Right forelimb (tissue), 1 donor: ENCODE data around the gene CFAP161.

ENCODE experiments used
- DNase-seq: peaks from one replicate; pipeline ENCODE4 v3.0.0-alpha.2; 2018

Gene CFAP161, protein sequence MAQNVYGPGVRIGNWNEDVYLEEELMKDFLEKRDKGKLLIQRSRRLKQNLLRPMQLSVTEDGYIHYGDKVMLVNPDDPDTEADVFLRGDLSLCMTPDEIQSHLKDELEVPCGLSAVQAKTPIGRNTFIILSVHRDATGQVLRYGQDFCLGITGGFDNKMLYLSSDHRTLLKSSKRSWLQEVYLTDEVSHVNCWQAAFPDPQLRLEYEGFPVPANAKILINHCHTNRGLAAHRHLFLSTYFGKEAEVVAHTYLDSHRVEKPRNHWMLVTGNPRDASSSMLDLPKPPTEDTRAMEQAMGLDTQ

DNA sequence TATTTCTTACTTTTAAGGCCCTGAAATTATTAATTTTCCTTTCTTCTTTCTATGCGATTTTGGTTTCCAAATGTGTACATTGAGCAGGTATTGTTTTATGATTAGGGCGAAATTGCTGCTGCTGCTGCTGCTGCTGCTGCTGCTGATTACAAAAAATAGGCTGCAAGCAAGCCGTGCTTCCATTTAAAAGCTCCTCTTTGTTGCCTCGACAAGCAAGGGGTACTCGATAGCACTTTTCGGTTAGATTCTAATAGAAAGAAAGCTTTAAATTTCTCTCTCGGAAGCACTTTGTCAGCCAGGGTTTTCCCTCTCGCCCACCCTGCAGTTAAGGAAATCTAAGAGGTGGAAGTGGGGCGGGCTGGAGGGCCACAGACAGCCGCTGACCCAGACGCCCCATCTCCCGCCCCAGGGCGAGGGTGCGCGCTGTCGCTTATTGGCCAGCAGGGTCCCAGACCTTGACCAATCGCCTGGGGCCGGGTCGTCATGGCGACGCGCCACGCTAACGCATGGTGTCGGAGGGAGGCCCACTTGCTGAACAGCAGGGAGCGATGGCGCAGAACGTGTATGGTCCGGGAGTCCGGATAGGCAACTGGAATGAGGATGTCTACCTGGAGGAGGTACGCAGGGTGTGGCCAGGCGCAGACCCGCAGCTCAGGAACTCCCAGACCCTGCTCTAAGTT is at the start of gene CFAP161:
CFAP161 (plus strand) TSS at position 489 of the 680 bp plus-strand sequence; CDS start at position 549, 60 bp downstream.
- peak; percentile 89 for DNase-seq

DNA sequence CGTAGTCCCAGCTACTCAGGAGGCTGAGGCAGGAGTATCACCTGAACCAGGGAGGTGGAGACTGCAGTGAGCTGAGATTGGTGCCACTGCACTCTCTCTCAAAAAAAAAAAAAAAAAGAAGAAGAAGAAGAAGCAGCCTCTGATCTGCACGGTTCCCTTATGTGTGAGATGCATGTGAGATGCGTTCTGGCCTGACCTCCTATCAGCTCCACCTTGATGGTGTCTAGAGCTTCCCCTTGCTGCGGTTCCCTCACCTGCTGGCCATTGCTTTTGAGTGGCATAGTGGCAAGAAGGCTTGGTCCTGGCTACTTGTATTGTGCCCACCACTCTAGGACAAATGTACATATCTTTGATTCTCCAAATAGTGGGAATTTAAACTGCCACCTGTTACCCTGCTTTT is 49.4 kb upstream of the CFAP161 start:
- no peak for DNase-seq

DNA sequence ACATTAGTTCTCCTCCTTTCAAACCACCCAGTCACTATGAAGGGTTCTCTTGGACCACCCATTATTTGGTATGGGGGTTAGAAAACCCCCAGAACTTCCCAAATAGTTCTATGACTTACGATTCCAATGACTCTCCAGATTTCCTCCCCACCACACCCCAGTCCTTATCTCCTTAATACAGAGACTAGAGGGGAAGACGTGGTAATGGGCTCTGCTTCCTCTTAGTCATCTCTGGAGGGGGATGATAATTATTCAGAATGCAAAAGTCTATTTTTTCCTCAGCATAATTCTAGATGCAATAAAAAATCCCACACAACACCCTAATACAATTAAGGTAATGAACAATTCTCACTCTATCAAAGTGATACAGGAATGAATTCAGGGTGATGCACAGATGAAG is 48.9 kb upstream of the CFAP161 start:
- DNase-seq, result no peak

DNA sequence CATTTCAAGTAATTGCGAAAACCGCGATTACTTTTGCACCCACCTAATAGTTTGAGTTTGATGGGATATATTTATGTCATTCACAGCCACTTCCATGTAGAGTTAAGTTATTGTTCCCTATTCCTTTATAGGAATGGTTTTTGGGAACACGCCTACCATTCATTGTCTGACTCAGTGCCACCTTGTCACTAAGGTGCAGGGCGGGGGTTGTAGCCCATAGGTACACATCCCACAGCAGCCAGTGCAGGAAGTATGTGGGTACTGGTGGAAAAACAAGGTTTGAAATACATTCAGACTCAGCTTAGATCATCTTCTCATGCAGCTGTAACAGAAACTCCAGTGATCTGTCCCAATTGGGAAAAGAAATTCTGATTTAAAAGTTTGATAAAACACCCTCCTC is 48.2 kb upstream of the CFAP161 start:
- no peak for DNase-seq

DNA sequence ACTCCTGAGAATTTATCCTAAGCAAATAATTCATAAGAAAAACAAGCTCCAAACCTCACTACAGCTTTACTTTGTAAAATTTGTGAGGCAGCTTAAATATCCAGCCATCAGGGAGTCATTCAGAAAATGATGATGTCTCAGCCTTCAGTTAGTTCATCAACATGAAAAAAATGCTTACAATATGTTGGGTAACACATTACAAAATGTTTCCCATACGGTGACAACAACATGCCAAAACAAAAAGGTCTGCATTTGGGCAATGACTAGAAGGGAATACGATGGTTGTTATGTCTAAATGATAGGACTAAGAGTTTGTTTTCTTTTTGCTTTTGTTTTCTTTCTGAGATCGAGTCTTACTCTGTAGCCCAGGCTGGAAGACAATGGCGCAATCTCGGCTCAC is 47.0 kb upstream of the CFAP161 start:
- no peak for DNase-seq

DNA sequence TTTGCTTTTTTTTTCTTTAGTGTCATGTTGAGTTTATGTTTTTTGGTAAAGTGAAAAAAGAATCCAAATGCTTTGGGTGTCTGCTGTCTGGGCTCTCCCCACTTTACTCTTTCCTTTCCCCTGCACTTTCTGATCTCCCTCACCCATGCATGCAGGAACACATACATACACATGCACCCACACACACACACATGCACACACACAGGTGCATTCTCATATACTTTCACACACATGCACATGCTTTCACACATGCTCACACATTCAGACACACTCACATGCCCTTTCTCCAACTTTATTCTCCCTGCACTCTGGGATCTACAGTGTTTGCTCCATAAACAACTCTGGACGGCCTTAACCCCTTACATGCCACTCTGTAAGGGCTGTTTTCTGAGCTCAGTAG is 46.4 kb upstream of the CFAP161 start:
- no peak for DNase-seq

DNA sequence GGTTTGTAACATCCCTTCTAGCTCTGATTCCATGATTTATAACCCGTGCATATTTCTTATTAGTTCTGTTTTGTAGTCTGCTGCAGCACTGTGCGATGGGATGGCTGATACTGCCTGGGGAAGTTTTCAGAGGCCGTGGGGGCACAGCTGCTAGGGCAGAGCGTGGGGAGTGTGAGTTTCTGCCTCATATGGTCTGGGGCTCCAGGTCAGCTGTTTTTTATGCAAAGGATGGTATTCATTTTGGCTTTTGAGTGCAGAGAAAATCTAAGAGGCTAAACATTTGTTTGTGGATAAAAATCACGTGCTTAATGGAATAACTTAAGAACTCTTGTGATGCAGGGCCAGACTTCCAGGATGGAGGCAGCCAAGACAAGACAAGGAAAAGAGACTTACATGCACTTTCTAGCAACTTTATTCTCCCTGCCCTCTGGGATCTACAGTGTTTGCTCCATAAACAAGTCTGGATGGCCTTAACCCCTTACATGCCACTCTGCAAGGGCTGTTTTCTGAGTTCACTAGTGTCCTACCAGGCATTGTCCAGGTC is 45.5 kb upstream of the CFAP161 start:
- no peak for DNase-seq

DNA sequence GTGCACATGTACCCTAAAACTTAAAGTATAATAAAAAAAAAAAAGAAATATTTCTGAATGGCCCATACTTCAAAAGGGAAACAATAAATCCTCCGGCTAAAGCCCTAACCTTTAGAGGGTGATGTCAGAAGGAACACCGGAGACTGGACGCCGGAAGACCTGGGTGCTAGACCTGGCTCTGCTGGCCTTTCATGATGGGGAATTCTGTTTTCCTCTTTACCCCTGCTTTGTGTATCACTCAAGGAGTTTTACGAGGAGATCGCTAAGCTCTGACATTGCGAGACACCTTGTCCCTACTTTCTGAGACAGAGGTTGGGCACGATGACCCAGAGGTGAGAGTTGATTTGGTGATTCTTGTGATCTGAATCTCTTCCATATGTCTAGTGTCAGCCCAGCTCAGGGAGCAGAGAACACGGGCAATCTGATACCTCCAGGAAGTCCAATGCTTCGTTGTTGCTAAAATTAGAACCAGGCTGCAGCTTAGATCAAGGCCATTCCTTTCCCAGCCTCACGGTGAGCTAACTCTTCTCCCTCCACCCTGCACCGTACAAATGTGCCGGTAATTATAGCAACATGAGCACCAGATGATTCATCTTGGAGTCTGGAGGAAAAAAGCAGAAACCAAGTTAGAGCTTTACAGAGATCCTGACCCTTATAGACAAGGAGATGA is 42.0 kb upstream of the CFAP161 start:
- DNase-seq, result no peak

DNA sequence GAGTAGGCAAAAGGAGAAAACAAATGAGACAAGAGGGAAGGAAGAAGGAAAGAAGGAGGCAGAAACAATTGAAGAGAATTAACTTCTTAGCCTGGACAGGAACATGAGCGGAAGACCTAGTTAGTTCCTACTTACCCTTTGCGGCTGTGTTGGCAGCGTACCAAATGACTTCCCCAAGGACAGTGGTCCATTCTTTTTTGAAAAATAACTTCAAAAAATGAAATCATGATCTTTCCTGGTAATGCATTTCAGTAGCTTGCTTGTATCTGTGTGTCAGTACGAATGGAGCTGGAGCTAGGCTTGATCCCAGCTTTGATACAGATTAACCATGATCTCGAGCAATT is 41.5 kb upstream of the CFAP161 start:
- DNase-seq, result no peak

DNA sequence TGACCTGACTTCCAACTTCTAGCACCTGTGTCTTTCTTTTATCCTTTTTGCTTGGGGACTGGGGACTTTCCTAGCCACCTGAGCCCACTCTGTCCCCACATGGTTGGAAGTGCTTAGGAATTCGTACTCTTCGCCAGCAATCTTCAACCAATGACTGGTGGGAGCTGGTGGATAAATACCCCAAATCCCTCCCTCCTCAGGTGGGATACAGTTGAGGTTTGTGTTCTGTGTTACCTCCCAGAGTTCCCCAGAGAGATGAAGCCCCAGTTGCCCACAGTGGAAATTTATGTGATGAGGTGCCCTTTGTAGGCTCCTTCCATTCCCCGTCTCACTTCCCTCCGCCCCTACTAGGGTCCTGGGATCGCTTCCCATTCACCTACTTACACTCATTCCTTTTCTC is 40.1 kb upstream of the CFAP161 start:
- DNase-seq, result no peak

DNA sequence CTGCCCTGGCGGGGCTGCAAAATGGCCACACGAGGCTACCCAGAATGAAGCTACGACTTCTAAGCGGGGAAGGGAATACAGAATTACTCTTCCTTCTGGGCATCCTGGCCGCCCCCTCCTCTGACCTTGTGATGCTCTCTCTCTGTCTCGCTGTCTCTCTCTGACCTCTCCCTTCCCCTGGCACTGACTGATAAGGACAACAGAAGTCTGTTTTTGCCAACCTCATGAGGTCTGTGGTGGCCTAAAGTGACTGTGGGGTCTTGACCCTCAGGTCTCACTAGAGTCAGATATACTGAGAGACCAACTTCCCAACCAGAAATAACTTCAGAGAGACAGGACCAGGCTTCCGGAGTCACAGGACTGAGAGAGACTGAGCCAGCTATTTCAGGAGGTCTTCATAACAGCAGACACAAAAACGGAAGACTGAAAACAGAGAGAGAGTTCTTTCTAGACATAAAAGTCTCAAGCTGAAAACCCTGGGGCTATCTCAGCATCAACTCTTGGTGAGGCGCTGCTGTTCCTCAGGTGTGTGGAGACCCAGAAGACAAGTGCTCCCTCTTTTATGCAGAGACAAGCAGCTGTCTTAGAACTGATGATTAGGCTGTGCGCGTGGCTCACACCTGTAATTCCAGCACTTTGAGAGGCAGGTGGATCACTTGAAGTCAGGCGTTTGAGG is 38.2 kb upstream of the CFAP161 start:
- DNase-seq, result no peak

DNA sequence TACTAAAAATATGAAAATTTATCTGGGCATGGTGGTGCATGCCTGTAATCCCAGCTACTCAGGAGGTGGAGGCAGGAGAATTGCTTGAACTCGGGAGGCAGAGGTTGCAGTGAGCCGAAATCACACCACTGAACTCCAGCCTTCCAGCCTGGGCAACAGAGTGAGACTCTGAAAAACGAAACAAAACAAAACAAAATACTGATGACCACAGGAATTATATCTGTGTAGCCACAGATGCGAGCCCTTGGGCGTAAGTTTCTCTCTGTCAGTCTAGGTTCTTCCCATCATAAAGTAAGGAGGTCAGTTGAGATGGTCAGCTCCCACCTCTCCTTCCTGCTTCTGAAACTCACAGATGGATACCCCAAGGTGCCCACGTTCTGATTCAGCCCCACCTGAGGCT is 37.7 kb upstream of the CFAP161 start:
- DNase-seq, result no peak

DNA sequence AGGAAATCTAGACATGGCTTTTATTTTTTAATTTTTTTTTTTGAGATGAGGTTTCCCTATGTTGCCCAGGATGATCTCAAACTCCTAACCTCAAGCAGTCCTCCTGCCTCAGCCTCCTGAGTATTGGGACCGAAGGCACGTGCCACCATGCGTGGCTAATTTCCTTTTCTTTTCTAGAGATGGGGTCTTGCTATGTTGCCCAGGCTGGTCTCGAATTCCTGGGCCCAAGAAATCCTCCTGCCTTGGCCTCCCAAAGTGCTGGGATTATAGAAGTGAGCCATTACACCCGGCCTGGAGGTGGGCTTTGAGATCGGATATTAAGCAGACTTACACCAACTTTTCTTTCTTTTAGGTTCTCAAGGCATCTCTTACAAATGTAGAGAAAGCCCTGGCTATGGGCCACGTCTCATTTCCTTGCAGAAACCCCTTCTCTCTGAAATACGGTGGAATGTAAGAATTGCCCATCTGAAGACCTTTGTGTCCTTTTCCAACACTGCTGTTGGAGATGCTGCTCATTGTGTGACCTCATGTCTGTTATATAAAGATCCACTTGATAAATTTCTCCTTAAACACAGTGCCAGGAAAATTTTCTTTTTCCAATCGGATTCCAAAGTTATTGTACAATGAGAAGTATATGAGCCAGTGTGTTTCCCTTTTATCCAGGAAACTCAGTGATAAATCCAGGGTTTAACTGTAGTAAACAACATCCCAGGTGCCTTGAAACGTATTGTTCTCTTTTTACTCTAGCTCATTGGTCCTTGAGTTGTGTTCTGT is 36.8 kb upstream of the CFAP161 start:
- DNase-seq, result no peak

DNA sequence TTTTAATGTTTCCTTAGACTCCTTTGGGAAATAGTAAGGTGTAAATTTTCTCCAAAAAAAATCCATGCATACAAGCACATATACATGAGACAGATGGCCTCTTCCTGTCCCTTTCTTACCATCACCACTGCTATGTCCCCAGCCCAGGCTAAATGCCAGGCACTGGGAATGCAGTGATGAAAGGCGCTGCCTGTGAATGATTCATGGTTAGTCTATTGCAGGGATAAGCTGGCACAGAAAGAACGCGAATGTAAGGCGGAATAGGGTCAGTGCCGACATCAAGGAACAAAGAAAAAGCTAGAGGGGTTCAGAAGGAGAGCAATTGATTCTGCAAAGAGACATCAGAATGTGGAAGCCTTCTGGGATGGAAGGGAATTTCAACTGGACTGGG is 36.2 kb upstream of the CFAP161 start:
- no peak for DNase-seq

DNA sequence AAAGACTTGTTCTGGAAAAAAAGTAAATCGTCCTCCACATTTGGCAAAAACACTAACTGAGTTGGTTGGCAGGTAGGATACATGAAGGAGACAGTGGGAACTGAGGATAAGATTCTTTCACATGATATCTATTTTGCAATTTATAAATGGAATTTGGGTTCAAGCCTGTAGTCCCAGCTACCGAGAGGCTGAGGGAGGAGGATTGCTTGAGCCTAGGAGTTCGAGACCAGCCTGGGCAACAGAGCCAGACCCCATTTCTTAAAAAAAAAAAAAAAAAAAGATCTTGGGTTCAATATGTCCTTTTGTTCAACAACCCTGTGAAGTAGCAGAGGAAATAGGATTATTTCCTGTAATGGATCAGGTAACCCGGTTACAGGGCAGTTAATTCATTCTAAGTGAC is 35.7 kb upstream of the CFAP161 start:
- no peak for DNase-seq

DNA sequence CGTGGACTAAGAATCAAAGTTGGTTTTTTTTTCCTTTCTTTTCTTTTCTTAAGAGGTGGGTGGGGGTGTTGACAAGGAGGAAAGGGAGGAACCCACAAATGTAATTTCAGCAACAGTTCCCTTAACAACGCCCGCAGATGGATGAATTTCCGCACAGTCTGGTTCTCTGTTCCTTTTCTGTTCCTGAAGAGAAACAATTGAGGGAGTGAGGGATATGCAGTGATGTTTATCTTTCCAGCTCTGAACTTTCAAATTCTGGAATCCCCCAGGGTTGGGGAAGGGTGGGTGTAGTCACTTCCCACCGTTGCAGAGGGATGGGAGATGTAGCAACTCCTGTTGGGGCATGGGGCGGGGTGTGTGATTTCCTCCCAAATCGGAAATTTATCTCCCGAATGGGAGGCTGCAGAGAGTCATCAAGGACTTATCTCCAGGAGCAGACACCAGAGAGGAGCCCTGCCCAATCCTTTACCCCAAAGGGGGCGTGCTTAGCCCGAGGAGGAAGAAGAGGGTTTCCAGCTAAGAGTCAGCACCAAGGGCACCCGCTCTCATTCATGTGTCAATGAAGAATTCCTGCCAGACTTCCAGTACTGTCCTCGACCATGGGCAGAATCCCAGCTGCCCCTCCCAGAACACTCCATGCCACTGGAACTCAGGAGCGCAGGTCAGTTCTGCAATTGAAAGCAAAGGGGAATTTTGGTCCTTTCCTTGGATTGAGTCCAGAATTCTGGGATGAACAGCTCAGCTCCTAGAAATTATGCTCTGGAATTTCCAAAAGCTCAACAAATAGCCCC is 35.0 kb upstream of the CFAP161 start:
- no peak for DNase-seq

DNA sequence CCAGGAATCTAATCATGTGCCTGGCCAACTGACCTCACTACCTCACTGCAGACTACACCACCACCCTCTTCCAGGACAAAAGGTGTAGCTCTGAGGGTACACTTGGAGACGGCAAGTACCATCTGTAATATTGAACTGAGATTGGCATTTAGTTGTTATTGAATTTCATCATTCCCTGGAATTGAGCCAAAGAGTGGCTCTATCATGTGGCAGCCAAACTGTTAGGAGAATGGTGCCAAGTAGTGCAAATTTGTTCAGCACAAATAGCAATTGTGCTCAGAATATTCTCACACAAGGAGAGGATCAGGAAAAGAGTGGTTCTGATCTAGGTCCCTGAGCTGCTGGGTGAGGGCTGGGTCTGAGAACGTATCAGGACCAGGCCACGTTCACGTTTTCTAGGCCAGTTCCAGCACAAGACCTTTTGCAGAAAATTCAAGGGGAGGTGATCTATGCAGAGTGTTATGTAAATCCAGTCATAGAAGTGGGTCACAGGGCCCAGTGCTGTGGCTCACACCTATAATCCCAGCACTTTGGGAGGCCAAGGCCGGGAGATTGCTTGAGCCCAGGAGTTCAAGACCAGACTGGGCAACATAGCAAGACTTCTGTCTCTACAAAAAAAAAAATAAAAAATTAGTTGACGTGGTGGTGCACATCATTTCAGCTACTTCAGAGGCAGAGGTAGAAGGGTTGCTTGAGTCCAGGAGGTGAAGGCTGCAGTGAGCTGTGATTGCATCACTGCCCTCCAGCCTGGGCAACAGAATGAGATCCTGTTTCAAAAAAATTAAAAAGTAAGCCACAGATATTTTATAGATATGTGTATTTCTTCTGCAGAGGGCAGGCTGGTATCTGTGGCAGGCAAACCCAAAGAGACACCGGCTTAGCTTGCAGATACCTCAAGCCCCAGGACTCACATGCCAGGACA is 31.9 kb upstream of the CFAP161 start:
- DNase-seq, result no peak

DNA sequence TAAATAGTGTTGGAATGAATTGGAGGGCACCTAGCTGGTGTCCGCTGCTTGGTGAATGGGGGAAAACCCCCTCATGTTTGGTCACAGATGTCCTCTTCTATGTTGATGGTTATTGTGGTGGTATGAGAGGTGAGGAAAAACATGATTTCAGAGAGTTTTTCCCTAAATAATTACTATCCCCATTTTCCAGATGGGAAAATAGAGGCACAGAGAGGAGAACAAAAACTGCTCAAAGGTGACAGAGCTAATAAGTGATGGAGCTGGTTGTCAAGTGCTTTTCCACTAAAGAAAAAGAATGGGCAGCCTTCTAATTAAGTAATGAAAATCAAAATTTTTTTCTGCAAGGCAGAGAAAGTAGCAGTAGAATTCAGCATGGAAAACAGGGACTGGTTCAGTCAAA is 30.2 kb upstream of the CFAP161 start:
- DNase-seq, result no peak

DNA sequence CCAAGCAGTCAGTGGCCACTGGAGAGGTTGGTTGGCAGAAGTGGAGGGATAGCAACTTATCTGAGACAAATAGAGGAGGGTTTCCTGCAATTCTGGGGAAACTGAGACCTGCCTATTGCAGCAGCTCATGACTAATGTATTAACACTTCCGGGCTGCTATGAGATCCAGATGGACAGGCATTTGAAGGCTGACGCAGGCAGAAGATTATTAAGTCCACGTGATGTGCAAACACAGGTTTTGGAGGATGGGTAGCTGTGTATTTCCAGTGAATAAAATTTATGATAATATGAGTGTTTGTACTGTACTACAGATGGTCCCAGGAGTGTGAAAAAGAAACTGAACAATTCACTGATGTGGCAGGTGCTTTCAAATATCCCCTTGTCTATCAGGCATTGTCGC is 28.5 kb upstream of the CFAP161 start:
- no peak for DNase-seq

DNA sequence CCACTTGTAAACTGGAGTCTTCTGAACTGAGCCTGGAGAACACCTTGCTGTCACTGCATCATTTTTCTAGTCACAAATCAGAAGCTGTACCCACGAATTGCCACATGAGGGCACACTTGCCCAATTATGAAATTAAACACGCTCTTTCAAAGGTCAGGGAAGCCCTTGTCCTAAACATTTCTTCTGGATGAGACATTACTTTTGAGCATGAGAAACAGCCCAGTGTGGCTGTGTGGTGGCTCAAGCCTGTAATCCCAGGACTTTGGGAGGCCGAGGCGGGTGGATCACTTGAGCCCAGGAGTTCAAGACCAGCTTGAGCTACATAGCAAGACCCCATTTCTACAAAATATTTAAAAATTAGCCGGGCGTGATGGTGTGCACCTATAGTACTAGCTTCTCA is 27.5 kb upstream of the CFAP161 start:
- peak; percentile 70 for DNase-seq

DNA sequence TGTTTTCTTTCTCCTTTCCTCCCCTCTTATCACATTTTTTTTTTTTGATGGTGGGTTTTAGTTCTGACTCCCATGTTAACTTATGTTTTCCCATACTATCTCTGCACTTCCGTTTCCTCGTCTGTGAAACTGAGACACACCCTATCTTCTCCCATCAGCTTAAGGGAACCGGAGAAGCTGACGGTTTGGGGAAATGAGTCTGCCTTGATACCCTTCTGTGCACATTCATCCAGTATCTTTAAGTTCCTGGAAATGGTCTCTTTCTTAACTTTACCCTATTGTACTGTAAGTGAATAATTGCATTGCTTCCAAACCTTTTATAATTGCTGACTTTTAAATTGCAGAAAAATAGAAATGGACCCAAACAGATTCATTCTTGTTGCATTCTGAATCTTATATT is 26.2 kb upstream of the CFAP161 start:
- no peak for DNase-seq
